ENCODE measurements around the gene S1PR4. TPM values are rescaled to one million over a fixed set of nuclear protein-coding genes. Genes with fewer than 3 reads are reported as not detected.
"Not testable (repeated sequence)": the region's sequence is repeated elsewhere in the genome, so short reads cannot be mapped to it uniquely, and the experiment has no call there.

The S1PR4 gene
- polyA plus RNA-seq, 1 donor, result 0.34 TPM

- DNase-seq, result no peak
Measured at GRCh38 chr19:3152419-3152780, 26.2 kb upstream of the S1PR4 start.

DNA sequence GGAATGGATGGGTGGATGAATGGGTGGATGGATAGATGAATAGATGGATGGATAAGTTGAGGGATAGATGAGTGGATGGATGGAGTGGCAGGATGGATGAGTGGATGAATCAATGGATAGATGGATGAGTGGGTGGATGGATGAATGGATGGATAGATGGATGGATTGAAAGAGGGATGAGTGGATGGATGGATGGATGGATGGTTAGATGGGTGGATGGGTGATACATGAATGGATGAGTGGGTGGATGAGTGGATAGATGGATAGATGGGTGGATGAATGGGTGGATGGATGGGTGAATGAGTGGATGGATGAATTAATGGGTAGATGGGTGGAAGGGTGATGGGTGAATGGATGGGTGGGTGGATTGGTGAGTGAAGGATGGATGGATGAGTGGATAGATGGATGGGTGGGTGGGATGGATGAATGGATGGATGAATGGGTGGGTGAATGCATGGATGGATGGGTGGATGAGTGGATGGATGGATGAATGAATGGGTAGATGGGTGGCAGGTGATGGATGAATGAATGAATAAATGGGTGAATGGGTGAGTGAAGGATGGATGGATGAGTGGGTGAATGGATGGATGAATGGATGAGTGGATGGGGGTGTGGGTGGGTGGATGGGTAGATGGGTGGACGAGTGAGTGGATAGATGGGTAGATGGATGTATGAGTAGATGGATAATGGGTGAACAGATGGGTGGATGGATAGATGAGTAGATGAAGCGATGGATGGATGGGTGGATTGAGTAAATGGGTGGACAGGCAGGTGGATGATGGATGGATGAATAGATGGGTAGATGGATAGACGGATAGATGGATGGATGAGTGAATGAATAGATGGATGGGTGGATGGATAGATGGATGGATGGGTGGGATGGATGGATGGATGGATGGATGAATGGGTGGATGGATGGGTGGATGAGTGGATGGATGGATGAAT is 25.0 kb upstream of the S1PR4 start:
- no peak for DNase-seq

DNA sequence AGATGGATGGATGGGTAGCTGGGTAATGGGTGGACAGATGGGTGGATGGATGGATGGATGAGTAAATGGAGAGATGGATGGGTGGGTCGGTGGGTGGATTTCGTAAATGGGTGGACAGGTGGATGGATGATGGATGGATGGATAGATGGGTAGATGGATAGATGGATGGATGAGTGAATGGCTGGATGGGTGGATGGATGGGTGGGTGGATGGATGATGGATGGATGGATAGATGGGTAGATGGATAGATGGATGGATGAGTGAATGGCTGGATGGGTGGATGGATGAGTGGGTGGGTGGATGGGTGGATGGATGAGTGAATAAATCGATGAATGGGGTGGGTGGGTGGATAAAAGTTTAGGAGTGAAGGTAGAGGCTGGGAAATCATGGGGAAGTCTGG is 24.1 kb upstream of the S1PR4 start:
- not testable (repeated sequence) for DNase-seq

DNA sequence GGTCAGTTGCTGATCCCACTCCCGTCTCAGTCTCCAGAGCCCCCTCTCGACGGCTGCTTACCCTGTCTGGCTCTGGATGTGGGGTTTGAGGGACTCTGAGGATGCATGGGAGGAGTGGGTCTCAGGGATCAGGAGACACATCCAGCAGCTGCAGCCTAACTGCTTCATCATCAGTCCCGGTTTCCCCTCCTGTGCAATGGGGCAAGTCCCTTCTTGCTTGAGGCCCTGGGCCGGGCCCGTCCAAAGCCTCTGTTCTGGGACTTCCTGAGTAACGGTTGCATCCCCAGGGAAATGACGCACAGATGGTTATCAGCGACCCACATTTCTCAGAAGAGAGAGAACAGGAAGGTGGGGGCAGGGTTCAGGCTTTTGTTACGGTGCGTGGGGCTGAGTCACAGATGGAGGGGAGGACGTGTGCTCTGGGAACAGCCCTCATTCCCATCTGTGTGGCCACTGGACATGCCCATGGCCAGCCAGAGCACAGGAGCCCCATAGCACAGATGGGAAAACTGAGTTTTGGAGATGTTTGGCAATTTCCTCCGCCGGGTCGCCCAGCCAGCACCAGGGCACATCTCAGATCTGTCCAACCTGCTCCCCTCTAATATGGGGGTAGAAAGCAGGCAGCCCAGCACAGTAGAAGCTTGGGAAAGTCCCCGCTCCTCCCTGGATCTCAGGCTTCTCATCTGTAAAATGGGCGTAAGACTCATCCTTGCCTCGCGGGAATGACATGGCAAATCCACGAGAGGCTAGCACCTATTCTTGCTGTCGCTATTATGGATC is 23.4 kb upstream of the S1PR4 start:
- DNase-seq, result no peak

DNA sequence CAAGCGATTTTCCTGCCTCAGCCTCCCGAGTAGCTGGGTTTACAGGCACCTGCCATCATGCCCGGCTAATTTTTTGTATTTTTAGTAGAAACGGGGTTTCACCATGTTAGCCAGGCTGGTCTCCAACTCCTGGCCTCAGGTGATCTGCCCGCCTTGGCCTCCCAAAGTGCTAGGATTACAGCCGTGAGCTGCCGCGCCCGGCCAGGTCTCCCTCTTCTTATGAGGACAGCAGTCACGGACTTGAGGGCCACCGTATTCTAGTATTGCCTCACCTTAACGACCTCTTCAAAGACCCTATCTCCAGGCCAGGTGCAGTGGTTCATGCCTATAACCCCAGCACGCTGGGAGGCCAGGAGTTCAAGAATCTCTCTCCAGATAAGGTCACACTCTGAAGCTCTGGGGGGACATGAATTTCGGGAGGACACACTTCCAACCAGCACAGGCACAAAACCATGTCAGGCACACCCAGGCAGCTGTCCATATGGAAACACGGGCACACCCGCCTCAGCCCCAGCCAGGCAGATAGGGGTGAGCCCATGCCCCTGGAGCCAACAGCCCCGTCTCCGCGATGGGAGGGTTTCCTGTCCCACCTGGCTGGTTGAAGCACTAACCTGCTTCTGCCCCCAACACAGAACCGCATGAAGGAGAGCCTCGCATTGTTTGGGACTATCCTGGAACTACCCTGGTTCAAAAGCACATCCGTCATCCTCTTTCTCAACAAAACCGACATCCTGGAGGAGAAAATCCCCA is 21.3 kb upstream of the S1PR4 start:
- no peak for DNase-seq

DNA sequence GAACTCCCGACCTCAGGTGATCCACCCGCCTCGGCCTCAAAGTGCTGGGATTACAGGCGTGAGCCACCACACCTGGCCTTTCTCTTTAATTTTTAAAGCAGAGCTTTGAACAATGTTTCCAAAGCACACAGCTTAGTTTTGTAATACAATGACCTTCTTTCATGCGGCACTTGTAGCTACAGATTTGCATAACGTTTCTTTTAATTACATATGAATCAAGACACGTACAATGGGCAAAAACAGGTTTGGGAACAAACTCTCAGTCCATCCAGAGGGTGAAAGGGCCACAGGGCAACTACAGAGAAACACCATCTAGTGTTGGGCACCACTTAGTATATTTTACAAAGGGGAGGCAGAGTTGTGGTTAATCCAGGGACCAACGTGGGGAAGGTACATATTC is 19.0 kb upstream of the S1PR4 start:
- no peak for DNase-seq

GRCh38 chr19:3160219-3160618 is 18.4 kb upstream of the S1PR4 start:
- no peak for DNase-seq

DNA sequence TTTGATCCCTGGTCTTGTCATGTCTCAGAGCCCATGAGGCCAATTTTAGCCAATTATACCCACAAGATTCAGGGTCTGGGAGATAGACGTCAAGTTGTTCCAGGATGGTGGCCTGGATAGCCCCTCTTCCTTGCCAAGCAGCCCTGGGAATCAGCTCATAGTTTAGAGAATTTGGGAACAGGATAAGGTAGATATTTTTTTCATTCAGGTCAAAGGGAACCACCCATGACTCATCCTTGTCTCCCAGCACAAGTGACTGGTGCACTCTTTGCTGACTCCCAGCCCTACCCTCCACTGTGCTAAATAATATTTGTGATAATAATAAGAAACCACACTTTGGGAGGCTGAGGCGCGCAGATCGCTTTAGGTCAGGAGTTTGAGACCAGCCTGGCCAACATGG is 17.1 kb upstream of the S1PR4 start:
- no peak for DNase-seq

- no peak for DNase-seq
Measured at GRCh38 chr19:3162418-3163229, 15.9 kb upstream of the S1PR4 start.

DNA sequence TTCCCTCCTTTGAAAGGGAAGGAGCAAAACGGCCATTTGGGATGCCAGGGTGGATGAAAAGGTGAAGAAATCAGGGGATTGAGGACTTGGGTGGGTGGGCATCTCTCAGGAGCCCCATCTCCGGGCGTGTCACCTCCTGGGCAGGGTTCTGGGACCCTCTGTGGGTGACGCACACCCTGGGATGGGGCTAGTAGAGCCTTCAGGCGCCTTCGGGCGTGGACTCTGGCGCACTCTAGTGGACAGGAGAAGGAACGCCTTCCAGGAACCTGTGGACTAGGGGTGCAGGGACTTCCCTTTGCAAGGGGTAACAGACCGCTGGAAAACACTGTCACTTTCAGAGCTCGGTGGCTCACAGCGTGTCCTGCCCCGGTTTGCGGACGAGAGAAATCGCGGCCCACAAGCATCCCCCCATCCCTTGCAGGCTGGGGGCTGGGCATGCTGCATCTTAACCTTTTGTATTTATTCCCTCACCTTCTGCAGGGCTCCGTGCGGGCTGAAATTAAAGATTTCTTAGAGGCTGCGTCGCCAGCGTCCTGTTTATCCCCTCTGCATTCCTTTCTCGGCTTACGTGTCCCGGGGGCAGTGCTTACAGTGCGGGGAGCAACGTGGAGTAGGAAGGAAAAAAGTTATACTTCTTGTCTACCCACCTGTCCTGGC is 15.2 kb upstream of the S1PR4 start:
- peak; percentile 59 for DNase-seq

GRCh38 chr19:3163943-3164342 is 14.6 kb upstream of the S1PR4 start:
- no peak for DNase-seq

DNA sequence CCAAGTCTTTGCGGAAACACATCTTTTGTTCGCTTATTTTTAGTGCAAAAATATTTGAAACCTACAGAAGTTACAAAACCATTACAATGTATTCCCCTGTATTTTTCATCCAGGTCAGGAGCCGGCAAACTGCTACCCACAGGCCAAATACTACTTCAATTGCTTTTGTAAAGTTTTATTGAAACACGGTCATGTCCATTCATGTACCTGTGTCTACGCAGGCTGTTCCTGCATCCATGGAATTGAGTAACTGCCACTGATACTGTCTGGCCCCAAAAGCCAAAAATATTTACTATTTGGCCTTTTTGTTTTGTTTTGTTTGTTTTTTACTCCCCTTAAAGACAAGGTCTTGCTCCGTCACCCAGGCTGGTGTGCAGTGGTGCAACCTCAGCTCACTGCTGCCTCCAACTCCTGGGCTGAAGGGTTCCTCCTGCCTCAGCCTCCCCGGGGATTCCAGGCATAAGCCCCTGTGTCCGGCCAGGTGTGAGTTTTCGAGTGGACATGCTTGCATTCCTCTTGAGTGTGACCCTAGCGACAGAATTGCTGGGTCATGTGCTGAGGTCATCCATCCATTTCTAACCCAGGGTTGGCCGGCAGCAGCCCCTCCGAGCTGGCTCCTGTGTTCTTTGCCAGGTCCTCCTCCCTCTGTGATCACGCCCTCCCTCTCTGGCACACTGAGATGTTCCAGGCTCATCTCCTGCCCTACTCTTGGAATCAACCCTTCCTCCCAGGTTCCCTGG is 10.9 kb upstream of the S1PR4 start:
- DNase-seq, result no peak

GRCh38 chr19:3171894-3172672 is 6.5 kb upstream of the S1PR4 start:
- no peak for DNase-seq

DNA sequence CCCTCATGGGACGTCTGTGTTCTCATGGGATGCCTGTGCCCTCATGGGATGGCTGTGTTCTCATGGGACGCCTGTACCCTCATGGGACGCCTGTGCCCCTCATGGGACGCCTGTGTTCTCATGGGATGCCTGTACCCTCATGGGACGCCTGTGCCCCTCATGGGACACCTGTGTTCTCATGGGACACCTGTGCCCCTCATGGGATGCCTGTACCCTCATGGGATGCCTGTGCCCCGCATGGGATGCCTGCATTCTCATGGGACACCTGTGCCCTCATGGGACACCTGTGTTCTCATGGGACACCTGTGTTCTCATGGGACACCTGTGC is 5.9 kb upstream of the S1PR4 start:
- DNase-seq, result not testable (repeated sequence)

DNA sequence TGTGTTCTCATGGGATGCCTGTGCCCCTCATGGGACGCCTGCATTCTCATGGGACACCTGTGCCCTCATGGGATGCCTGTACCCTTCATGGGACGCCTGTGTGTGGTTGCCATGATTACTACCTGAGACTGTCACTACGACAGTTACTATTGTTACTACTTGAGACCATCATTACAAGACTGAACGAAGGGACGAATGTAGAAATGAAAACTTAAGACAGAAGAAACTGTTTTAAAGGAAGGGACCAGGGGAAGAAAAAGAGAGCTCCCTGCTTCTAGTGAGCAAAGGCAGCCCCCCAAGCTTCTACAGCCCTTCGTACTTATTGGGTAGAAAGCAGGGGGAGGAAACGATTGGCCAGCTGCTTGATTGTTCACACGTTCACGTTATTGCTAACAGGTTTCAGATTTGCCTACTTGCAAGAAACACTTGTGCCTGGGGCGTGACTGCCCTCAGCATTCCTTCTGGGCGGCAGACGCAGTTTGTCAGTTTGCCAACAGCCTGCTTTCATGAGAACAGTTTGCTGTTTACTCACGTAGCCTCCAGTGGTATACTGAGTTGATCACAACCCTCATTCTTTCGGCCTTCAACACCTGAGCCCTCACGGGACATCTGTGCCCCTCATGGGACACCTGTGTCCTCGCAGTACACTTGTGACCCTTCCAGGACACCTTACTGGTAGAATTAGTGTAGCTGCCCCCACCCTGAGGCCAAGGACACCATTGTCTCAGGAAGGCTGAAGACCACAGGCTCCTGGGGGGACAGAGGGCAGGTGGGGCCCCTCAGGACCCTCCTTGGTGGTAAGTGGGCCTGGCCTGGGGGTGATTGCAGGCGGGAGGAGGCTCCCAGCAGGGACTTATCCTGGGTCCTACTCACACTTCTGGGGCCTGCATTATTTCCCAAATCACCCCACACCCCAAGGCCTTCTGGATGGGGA is 2.5 kb upstream of the S1PR4 start:
- DNase-seq, result no peak

- no peak for DNase-seq
Measured at GRCh38 chr19:3176715-3177501, 1.7 kb upstream of the S1PR4 start.

GRCh38 chr19:3178973-3179738 is 587 bp downstream of the S1PR4 start:
- DNase-seq, result no peak

Data from hindlimb muscle (tissue), 1 donor.